ENCODE measurements around the gene RASAL1.

Gene RASAL1

DNA sequence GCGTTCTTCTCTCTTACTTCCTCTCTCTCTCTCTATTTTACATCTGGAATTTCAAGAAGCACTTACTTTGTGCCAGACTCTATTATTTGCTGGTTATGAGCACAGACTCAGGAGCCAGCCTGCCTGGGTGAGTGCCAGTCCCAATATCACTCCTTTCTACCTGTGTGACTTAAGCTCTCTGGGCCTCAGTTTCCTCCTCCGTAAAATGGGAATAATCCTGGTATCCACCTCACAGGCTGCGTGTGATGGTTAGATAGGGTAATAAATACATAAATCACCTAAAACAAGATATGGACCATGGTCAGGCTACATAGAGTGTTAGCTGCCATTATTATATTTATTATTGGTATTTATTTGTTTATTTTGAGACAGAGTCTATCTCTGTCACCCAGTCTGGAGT, 24.3 kb downstream of the RASAL1 start:
- no peak overlapping the region for H3K4me3 ChIP-seq (ENCODE audit: low read length)
- TF ChIP-seq, protein P1, sequence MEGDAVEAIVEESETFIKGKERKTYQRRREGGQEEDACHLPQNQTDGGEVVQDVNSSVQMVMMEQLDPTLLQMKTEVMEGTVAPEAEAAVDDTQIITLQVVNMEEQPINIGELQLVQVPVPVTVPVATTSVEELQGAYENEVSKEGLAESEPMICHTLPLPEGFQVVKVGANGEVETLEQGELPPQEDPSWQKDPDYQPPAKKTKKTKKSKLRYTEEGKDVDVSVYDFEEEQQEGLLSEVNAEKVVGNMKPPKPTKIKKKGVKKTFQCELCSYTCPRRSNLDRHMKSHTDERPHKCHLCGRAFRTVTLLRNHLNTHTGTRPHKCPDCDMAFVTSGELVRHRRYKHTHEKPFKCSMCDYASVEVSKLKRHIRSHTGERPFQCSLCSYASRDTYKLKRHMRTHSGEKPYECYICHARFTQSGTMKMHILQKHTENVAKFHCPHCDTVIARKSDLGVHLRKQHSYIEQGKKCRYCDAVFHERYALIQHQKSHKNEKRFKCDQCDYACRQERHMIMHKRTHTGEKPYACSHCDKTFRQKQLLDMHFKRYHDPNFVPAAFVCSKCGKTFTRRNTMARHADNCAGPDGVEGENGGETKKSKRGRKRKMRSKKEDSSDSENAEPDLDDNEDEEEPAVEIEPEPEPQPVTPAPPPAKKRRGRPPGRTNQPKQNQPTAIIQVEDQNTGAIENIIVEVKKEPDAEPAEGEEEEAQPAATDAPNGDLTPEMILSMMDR (IDR thresholded peaks at IDR 0.05; ENCODE audit: insufficient read depth, low read depth, low read length, missing control alignments): no peak
- DNase-seq (ENCODE audit: low read depth): no peak

DNA sequence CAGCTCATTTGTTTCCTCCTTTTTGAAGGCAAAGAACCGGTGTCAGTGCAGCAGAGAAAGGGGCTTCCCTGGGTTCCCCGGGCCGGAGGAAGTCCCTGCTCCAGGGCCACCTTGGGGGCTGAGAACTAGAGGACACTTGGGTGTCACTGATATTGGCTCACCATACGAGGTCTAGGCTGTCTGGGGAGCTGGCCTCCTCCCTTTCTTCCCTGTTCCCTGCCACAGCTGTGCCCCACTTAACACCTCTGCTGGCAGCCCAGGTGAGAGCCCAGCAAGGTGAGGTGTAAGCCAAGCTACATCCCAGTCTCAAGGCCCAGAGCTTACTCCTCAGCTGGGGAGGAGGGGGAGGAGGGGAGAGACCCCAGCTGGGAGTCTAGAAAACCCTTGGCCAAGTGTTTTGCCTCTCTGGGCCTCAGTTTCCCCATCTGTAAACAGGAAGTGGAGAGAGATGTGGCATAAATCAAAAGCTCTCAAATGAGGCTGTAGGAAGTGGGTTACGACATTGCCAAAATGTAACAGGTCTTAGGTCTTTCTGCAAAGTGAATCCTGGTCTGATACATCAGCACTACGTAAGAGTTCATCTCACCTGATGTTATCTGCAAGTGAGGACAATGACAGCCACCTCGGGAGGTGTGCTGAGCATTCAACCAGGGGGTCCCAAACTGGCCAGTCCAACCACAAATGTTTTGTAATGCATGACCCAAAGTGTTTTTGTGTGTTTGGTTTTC, 25.5 kb downstream of the RASAL1 start:
- H3K4me3 ChIP-seq (ENCODE audit: low read length): no peak overlapping the region
- TF ChIP-seq, protein P1 (IDR thresholded peaks at IDR 0.05; ENCODE audit: insufficient read depth, low read depth, low read length, missing control alignments): no peak
- DNase-seq (ENCODE audit: low read depth): no peak

DNA sequence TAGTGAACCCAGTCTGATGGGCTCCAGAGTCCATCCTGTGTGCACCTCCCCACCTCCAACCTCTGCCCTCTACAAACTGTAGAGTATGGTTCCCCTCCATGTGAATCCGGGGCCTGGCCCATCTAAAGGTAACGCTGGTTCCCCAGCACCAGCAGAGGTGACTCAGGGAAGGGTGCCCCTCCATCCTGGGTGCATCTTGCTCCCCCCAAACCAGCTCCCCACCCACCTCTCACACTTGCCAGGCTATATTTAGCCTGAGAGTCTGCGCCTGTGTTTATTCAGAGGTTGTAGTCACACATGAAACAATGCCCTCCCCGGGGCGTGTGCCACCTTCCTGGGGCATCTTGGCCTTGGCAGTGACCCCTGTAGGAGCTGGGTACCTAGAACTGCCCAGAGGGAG, 26.2 kb downstream of the RASAL1 start:
- DNase-seq (ENCODE audit: low read depth): no peak
- TF ChIP-seq, protein P1 (IDR thresholded peaks at IDR 0.05; ENCODE audit: insufficient read depth, low read depth, low read length, missing control alignments): no peak
- H3K4me3 ChIP-seq (ENCODE audit: low read length): no peak overlapping the region

DNA sequence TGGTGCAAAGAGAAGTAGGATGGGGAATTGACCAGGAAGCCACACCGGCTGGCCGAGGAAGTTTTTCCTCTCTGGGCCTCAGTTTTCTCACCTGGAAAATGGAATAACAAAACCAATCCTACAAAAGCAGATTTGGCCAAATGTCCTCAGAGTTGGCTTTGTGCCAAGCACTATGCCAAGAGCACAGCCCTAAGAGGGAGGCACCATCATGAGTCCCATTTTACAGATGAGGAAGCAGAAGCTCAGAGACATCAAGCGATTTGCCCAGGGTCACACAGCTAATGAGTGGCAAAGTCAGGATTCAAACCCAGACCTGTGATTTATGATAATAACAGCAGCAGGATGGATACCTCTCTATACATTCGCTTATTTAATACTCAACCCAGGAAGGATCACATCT, 27.3 kb downstream of the RASAL1 start:
- no peak overlapping the region for H3K4me3 ChIP-seq (ENCODE audit: low read length)
- TF ChIP-seq, protein P1 (IDR thresholded peaks at IDR 0.05; ENCODE audit: insufficient read depth, low read depth, low read length, missing control alignments): no peak
- no peak for DNase-seq (ENCODE audit: low read depth)

DNA sequence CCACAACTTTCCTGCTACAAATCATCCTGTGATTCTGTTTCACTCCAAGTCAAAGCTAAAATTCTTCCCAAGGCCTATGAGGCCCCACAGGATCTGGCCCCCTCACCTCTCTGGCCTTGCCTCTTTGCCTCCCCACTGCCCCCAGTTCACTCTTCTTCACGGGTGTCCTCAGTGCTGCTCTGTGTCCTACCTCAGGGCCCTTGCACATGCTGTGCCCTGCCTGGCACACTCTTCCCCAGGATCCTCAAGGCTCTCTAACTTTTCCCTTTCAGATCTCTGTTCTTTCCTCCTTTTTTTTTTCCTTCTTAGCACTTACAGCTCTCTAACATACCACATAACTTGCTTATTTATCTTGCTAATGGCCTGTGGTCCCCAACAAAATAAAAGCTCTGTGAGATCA, 29.2 kb downstream of the RASAL1 start:
- TF ChIP-seq, protein P1 (IDR thresholded peaks at IDR 0.05; ENCODE audit: insufficient read depth, low read depth, low read length, missing control alignments): no peak
- DNase-seq (ENCODE audit: low read depth): no peak
- H3K4me3 ChIP-seq (ENCODE audit: low read length): no peak overlapping the region

DNA sequence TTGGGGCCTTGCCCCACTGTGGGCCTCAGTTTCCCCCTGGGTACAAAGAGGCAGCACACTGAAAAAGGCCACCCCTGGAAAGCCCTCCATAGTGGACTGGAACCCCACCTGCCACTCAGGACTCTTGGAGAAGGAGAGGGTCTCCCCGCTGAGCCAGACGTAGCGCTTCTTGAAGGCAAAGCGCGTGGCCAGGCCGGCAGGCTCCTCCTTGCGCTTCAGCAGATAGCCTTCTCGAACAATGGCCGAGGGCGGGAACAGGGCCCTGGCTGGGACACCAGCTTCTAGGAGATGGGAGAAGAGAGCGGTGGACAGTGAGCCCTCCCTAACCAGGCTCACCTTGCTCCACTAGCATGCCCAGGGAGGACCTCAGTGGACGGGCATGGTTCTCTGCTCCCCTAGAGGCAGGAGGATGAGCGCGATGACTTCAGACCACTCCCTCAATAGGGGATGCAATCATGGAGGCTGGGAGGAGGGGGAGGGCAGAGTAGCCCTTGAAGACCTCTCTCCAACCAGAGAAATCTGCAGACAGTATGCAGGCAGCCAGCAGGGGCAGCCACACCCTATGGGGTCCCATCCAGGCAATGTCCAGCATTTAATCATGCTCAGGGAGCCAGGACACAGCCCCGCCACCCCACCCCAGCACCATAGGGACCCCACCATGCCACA, 29.8 kb downstream of the RASAL1 start:
- H3K4me3 ChIP-seq (ENCODE audit: low read length): no peak overlapping the region
- no peak for DNase-seq (ENCODE audit: low read depth)
- TF ChIP-seq, protein P1 (IDR thresholded peaks at IDR 0.05; ENCODE audit: insufficient read depth, low read depth, low read length, missing control alignments): no peak
